HL-60 (cell line): ENCODE data around the gene CBLB.

Experiments
- DNase-seq, 2 experiments: peaks; one replicate each; pipeline ENCODE4 v3.0.0-alpha.2; 2010 to 2020; ENCODE audit warnings: low read depth in 1 of 2, low spot score in 1 of 2
- H3K27ac ChIP-seq: fragments of 250-450 bp; sonication (Bioruptor Pico); replicated peaks from 2 replicates; pipeline ENCODE4 v1.5.1; 2020; ENCODE audit warnings: mild to moderate bottlenecking, moderate library complexity
- H3K27me3 ChIP-seq: fragments of 250-450 bp; sonication (Bioruptor Pico); 2 replicates; pipeline ENCODE4 v1.5.1; 2021; ENCODE audit warnings: mild to moderate bottlenecking, moderate library complexity; ENCODE audit not compliant: insufficient read depth, poor library complexity, severe bottlenecking
- H3K4me3 ChIP-seq: replicated peaks from 2 replicates; pipeline ENCODE4 v1.5.1; 2011; ENCODE audit warnings: mild to moderate bottlenecking, control low read depth, low read length; ENCODE audit not compliant: insufficient read depth
- GABPA ChIP-seq: IDR thresholded peaks from 2 replicates; pipeline ENCODE4 v1.6.1; 2012; ENCODE audit warnings: low read depth
- POLR2AphosphoS5 ChIP-seq: IDR thresholded peaks from 2 replicates; pipeline ENCODE4 v1.6.1; 2012; ENCODE audit warnings: low read depth
- SPI1 ChIP-seq: IDR thresholded peaks from 2 replicates; pipeline ENCODE4 v1.6.1; 2012; ENCODE audit warnings: low read depth, mild to moderate bottlenecking, borderline replicate concordance
- TF ChIP-seq, protein P1 (sequence below): IDR thresholded peaks from 2 replicates; pipeline ENCODE4 v1.6.1; 2012; ENCODE audit warnings: low read depth; ENCODE audit not compliant: insufficient replicate concordance
- TF ChIP-seq, protein P2 (sequence below): IDR thresholded peaks from one replicate; pipeline ENCODE4 v1.5.1; 2011; ENCODE audit warnings: low read length, control low read depth, inconsistent platforms; ENCODE audit not compliant: insufficient read depth

Gene CBLB

DNA sequence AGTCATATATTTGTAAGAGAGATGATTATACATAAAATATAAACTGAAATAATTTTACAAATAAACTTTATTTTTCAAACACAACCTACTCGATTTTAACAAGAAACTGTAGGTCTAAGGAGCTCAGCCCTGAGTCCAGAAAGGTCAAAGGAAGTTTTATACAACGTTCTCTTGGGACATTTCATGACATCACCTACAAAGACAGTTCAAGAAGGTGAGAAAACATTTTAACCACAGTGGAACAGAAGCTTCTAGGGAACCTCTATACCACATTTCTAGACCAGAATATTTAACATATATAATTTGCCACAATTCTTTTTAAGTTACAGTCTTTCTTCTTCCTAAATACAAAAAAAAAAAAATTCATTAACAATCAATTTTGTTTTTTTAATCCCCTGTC, 40.1 kb downstream of the CBLB start:
- no peak for DNase-seq
- Histone ChIP-seq H3K27ac (no peak overlapping the region), H3K4me3 (no peak overlapping the region), H3K27me3 (no peaks in the 10 kb centered on the region)
- TF ChIP-seq, protein P1, sequence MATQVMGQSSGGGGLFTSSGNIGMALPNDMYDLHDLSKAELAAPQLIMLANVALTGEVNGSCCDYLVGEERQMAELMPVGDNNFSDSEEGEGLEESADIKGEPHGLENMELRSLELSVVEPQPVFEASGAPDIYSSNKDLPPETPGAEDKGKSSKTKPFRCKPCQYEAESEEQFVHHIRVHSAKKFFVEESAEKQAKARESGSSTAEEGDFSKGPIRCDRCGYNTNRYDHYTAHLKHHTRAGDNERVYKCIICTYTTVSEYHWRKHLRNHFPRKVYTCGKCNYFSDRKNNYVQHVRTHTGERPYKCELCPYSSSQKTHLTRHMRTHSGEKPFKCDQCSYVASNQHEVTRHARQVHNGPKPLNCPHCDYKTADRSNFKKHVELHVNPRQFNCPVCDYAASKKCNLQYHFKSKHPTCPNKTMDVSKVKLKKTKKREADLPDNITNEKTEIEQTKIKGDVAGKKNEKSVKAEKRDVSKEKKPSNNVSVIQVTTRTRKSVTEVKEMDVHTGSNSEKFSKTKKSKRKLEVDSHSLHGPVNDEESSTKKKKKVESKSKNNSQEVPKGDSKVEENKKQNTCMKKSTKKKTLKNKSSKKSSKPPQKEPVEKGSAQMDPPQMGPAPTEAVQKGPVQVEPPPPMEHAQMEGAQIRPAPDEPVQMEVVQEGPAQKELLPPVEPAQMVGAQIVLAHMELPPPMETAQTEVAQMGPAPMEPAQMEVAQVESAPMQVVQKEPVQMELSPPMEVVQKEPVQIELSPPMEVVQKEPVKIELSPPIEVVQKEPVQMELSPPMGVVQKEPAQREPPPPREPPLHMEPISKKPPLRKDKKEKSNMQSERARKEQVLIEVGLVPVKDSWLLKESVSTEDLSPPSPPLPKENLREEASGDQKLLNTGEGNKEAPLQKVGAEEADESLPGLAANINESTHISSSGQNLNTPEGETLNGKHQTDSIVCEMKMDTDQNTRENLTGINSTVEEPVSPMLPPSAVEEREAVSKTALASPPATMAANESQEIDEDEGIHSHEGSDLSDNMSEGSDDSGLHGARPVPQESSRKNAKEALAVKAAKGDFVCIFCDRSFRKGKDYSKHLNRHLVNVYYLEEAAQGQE: no peak
- TF ChIP-seq GABPA (no peak), SPI1 (no peak)

DNA sequence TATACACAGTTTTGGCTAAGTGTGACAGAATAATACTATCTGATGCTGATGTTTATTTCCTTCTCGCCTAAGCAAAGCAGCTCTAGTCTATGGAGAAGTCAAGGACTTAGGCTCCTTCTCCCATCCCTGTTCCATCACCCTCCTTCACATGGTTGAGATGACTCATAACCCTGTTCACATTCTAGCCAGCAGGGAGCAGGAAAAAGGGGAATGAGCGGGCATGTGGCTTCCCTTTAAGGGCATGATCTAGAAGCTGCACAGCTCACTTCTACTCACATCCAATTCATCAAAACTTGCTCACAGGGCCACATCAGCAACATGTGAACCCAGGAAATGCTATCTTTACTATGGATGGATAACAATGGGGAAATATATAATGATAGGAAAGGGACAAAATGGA, 40.9 kb downstream of the CBLB start:
- Histone ChIP-seq H3K27ac (no peak overlapping the region), H3K4me3 (no peak overlapping the region), H3K27me3 (no peaks in the 10 kb centered on the region)
- DNase-seq: no peak
- TF ChIP-seq POLR2AphosphoS5: no peak
- no peak for TF ChIP-seq SPI1
- TF ChIP-seq, protein P2, sequence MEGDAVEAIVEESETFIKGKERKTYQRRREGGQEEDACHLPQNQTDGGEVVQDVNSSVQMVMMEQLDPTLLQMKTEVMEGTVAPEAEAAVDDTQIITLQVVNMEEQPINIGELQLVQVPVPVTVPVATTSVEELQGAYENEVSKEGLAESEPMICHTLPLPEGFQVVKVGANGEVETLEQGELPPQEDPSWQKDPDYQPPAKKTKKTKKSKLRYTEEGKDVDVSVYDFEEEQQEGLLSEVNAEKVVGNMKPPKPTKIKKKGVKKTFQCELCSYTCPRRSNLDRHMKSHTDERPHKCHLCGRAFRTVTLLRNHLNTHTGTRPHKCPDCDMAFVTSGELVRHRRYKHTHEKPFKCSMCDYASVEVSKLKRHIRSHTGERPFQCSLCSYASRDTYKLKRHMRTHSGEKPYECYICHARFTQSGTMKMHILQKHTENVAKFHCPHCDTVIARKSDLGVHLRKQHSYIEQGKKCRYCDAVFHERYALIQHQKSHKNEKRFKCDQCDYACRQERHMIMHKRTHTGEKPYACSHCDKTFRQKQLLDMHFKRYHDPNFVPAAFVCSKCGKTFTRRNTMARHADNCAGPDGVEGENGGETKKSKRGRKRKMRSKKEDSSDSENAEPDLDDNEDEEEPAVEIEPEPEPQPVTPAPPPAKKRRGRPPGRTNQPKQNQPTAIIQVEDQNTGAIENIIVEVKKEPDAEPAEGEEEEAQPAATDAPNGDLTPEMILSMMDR: no peak
- no peak for TF ChIP-seq GABPA
- TF ChIP-seq, protein P1: no peak

DNA sequence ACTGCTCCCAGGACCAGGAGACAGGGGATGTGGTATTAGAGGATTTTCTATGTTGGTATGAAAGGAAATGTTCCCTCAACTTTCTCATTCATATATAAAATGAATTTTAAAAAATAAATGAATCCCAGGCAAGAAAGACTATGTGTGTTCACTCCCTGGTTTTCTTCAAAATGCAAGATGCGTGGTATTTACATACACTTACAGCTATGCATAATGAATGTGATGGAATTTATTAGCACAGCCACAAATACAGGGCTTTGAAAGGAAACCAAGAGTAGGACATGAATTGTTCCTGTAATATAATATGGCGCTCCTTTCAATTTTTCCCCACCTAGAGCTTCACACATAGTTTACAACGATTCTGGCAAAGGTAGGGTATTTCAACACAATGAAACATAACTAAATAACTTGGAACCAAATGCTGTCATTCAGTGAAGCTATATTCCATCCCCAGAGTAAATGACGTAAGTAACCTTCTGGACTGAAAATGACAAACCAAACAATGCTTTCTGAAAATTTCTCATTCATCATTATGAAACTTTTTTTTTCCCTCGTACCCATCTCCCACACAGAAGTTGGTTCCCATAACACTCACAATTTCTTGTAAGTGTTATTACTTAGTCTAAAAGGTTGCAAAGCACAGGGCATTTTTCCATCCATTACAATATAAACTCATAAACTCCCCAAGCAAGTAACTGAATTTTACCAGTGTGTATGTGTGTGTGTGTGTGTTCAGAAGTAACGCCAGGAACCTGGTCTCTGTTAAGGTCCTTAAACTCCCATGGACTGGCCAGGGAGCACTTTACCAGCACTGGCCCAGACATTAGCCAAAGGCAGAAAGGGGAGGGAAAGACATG, 41.8 kb downstream of the CBLB start:
- no peak overlapping the region for H3K4me3 ChIP-seq
- no peak for DNase-seq
- no peak for TF ChIP-seq POLR2AphosphoS5
- no peak for TF ChIP-seq SPI1
- no peaks in the 10 kb centered on the region for H3K27me3 ChIP-seq
- H3K27ac ChIP-seq: no peak overlapping the region

DNA sequence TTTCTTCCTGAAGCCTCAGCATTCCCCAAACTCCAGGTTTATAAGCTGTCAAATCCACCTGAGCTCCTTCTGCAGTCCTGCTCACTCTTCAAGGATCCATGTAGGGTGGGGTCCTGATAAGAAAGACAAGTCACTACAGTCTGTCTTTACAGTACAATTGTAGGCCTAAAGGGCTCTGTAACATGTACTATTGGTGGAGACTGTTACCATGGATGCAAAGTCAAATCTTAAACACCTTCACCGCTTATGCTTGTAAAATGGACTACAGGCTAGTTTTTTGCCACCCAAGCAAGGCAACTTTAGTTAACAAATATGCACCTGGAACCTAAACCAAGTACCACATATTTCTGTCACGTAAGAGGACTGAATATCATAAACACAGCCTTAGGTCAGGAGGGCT, 44.7 kb downstream of the CBLB start:
- H3K4me3 ChIP-seq: no peak overlapping the region
- no peaks in the 10 kb centered on the region for H3K27me3 ChIP-seq
- DNase-seq: no peak
- H3K27ac ChIP-seq: no peak overlapping the region
- TF ChIP-seq SPI1 (no peak), GABPA (no peak), POLR2AphosphoS5 (no peak)
- TF ChIP-seq, protein P2: no peak
- TF ChIP-seq, protein P1: no peak
